Left ventricle myocardium inferior (tissue), 1 donor: Measurements from ENCODE around the gene BCAS1. TPM values are rescaled to one million over a fixed set of nuclear protein-coding genes. Genes with fewer than 3 reads are reported as not detected.

Experiments used
- DNase-seq: peaks from one replicate; pipeline ENCODE4 v3.0.0-alpha.2; 2020
- H3K27ac ChIP-seq: fragments of 200-600 bp; replicated peaks from 2 replicates; pipeline ENCODE4 v1.8.0; 2021
- H3K27me3 ChIP-seq: fragments of 200-600 bp; 2 replicates; pipeline ENCODE4 v1.8.0; 2021; ENCODE audit warnings: low read depth
- H3K36me3 ChIP-seq: fragments of 200-600 bp; 2 replicates; pipeline ENCODE4 v1.8.0; 2021
- H3K4me1 ChIP-seq: fragments of 200-600 bp; 2 replicates; pipeline ENCODE4 v1.8.0; 2021
- H3K4me3 ChIP-seq: fragments of 200-600 bp; 2 replicates; pipeline ENCODE4 v1.8.0; 2021; ENCODE audit warnings: mild to moderate bottlenecking, moderate library complexity
- H3K9me3 ChIP-seq: fragments of 200-600 bp; replicated peaks from 2 replicates; pipeline ENCODE4 v1.8.0; 2021
- intact Hi-C: fragments of 100-400 bp; cut with micrococcal nuclease; formaldehyde crosslinking; loops from one replicate; pipeline ENCODE4 v1.11.0; 2022
- total RNA-seq: library from RNA; stranded (reverse); fragmentation: NEBNext Ultra II Directional; extraction: Animal tissue kit (Norgen Biotek cat#: 25700); gene quantifications from one replicate; pipeline ENCODE4 v1.2.1, GENCODE V29; 2021
- TF ChIP-seq, protein P1 (sequence below): fragments of 200-600 bp; IDR thresholded peaks from 2 replicates; pipeline ENCODE4 v1.8.0; 2021; ENCODE audit warnings: antibody characterized with exemption, mild to moderate bottlenecking, borderline replicate concordance
- donor health status: DM: no; HTN: yes; CAD: no; lungs with severe emphysema.

The BCAS1 gene
- total RNA-seq, 1 donor from 2014 or later: not detected

DNA sequence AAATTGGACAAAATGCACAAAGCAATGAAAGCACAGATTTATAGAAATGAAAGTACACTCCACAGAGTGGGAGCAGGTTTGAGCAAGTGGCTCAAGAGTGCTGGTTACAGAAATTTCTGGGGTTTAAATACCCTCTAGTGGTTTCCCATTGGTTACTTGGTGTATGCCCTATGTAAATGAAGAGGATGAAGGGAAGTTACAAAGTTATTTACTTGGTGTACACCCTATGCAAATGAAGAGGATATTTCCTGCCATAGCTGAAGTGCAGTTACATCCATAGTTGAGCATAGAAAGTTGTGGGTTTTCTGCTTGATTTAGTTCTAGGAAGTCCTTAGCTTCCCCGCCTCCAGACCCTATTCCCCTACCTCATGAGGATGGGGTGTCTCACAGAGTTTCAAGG, 22.7 kb downstream of the BCAS1 start:
- no peak overlapping the region for H3K27ac ChIP-seq
- H3K4me1 ChIP-seq: peaks cover 4% of the 10 kb centered on the region
- TF ChIP-seq, protein P1, sequence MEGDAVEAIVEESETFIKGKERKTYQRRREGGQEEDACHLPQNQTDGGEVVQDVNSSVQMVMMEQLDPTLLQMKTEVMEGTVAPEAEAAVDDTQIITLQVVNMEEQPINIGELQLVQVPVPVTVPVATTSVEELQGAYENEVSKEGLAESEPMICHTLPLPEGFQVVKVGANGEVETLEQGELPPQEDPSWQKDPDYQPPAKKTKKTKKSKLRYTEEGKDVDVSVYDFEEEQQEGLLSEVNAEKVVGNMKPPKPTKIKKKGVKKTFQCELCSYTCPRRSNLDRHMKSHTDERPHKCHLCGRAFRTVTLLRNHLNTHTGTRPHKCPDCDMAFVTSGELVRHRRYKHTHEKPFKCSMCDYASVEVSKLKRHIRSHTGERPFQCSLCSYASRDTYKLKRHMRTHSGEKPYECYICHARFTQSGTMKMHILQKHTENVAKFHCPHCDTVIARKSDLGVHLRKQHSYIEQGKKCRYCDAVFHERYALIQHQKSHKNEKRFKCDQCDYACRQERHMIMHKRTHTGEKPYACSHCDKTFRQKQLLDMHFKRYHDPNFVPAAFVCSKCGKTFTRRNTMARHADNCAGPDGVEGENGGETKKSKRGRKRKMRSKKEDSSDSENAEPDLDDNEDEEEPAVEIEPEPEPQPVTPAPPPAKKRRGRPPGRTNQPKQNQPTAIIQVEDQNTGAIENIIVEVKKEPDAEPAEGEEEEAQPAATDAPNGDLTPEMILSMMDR: no peak
- peaks cover 7% of the 10 kb centered on the region for H3K9me3 ChIP-seq
- H3K4me3 ChIP-seq: no peak overlapping the region
- DNase-seq: no peak
- H3K36me3 ChIP-seq: no peaks in the 10 kb centered on the region
- intact Hi-C loops: no loop called here
- peaks cover 11% of the 10 kb centered on the region for H3K27me3 ChIP-seq

DNA sequence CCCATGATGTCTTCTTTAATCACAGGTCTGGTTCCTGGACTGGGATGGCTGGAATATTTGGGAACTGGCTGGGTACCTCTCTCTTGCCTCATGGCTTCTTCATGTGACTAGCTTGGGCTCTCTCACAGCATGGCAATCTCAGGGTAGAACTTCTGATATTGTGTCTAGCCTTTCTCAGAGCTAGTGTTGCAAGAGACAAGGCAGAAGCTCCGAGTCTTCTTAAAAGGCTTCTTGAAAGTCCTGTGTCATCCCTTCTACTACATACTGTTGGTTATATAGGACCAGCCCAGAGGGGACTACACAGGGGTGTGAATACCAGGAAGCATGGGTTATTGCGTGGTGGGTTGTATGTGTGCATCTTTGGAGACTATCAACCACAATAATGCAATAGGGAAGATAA, 23.3 kb downstream of the BCAS1 start:
- H3K27ac ChIP-seq: no peak overlapping the region
- peaks cover 5% of the 10 kb centered on the region for H3K27me3 ChIP-seq
- intact Hi-C loops: no loop called here
- DNase-seq: no peak
- TF ChIP-seq, protein P1: no peak
- peaks cover 7% of the 10 kb centered on the region for H3K9me3 ChIP-seq
- H3K4me3 ChIP-seq: no peak overlapping the region
- H3K4me1 ChIP-seq: peaks cover 4% of the 10 kb centered on the region
- no peaks in the 10 kb centered on the region for H3K36me3 ChIP-seq

DNA sequence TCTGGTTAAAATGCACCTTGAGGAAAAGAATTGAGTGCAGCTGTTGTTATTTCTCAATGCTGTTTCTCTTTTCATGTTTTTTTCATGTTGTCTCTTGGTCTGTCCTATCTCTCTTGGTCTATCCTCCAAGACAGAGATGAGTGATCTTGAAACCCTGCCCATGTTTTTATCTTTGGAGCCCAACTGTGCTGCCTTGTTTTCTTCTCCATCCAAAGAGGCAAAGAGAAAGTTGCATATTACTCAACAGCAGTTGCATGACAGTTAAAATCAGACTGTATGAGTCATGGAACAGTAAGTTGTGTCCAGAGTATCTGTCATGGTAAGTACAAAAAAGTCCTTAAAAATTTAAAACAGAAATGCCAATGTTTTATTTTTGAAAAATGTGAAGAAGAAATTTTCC, 26.2 kb downstream of the BCAS1 start:
- no peak overlapping the region for H3K4me3 ChIP-seq
- TF ChIP-seq, protein P1: no peak
- H3K27ac ChIP-seq: no peak overlapping the region
- no peaks in the 10 kb centered on the region for H3K9me3 ChIP-seq
- no peak for DNase-seq
- peaks cover 4% of the 10 kb centered on the region for H3K4me1 ChIP-seq
- intact Hi-C loops: no loop called here
- H3K27me3 ChIP-seq: peaks cover 28% of the 10 kb centered on the region
- H3K36me3 ChIP-seq: no peaks in the 10 kb centered on the region

DNA sequence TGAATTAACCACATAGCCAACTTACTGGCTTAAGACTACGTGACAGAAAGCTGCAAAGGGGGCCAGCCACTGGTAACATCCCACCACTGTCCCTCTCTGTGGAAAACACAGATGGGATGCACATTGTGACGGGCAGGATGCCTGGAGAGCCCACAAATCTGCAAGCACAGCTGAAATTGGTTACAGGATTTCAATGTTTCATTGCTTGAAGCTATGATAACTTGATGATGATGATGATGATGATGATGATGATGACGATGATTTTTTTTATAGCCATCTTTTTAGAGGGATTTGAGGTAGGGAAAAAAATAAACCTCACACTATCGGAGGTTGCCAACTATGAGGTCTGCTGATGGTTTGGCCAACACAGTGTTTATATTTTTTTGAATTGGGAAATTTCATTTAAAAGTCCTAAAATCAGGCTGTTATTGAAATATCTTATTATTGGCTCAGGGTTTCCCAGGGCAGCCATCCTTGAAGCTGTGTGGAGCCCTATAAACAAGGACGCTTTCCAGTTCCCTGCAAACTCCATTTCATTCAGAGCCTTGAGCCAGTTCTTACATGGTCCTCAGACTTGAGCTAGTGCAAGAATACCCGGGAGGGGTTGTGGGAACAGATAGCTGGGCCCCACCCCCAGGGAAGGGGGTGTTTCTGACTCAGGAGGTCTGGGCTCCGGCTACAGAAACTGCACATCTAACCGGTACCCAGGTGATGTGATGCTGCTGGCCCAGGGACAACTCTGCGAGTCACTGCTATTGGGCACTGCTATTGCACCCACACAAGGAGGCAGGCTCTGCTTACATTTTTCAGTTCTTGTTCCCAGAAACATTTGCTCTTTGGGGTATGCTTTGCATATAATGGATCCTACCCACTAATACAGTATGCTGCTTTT, 27.1 kb downstream of the BCAS1 start:
- intact Hi-C loops: no loop called here
- Histone ChIP-seq H3K4me1 (peaks cover 4% of the 10 kb centered on the region), H3K9me3 (no peaks in the 10 kb centered on the region), H3K4me3 (no peak overlapping the region), H3K36me3 (no peaks in the 10 kb centered on the region), H3K27me3 (peaks cover 35% of the 10 kb centered on the region), H3K27ac (no peak overlapping the region)
- TF ChIP-seq, protein P1: no peak
- DNase-seq: no peak

DNA sequence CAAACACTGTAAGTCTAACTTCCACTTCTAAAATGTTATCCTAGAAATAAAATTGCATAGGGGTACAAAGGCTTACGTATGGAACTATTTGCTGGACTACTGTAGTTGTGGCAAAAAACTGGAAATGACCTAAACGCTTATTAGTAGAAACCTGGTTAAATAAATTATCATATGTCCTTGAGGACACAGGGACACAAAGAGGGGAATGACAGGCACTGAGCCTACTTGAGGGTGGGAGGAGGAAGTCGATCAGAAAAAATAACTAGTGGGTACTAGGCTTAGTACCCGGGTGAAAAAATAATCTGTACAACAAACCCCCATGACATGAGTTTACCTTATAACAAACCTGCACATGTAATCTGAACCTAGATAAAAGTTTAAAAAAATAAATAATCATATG, 28.4 kb downstream of the BCAS1 start:
- intact Hi-C loops: no loop called here
- peaks cover 4% of the 10 kb centered on the region for H3K4me1 ChIP-seq

More for the DNA sequence above, 28.4 kb downstream of the BCAS1 start:
- Histone ChIP-seq H3K4me3 (no peak overlapping the region), H3K36me3 (no peaks in the 10 kb centered on the region), H3K27me3 (peaks cover 36% of the 10 kb centered on the region), H3K27ac (no peak overlapping the region), H3K9me3 (no peaks in the 10 kb centered on the region)
- TF ChIP-seq, protein P1: no peak
- no peak for DNase-seq
